HUES64 (cell line): ENCODE measurements around the gene RPS24.

Experiments used
- H3K27ac ChIP-seq: 2 replicates; pipeline ENCODE4 v1.7.0; 2013; ENCODE audit warnings: low read depth, low read length, inconsistent platforms
- H3K27me3 ChIP-seq: 2 replicates; pipeline ENCODE4 v1.6.1; 2013; ENCODE audit warnings: mild to moderate bottlenecking, low read length; ENCODE audit not compliant: insufficient read depth
- H3K36me3 ChIP-seq: 2 replicates; pipeline ENCODE4 v1.6.1; 2013; ENCODE audit warnings: mild to moderate bottlenecking, low read length; ENCODE audit not compliant: insufficient read depth
- H3K4me1 ChIP-seq: 2 replicates; pipeline ENCODE4 v1.6.1; 2013; ENCODE audit warnings: mild to moderate bottlenecking, low read length, moderate library complexity; ENCODE audit not compliant: insufficient read depth
- H3K4me3 ChIP-seq: 2 replicates; pipeline ENCODE4 v1.5.1; 2013; ENCODE audit warnings: mild to moderate bottlenecking, low read length, moderate library complexity
- H3K9ac ChIP-seq: 2 replicates; pipeline ENCODE4 v1.6.1; 2013; ENCODE audit warnings: mild to moderate bottlenecking, low read depth, low read length
- H3K9me3 ChIP-seq: 2 replicates; pipeline ENCODE4 v1.6.1; 2013; ENCODE audit warnings: low read depth, low read length; ENCODE audit not compliant: insufficient read depth
- WGBS: fragments of 150-250, 120-280 bp; methylation state at CpG from one replicate; pipeline ENCODE4 v1.1.7; 2013; ENCODE audit warnings: missing lambda C conversion rate; 5-methylcytosine and 5-hydroxymethylcytosine counted together

The RPS24 gene

GRCh38 chr10:78007172-78007571, 26.5 kb upstream of the RPS24 start:
- H3K36me3 ChIP-seq, result peaks cover 98% of the 10 kb centered on the region
- H3K4me3 ChIP-seq, result no peak overlapping the region
- no peaks in the 10 kb centered on the region for H3K9me3 ChIP-seq
- no peak overlapping the region for H3K27ac ChIP-seq
- no peaks in the 10 kb centered on the region for H3K27me3 ChIP-seq
- 82% methylated on average over 1 of the region's 1 CpG for WGBS
- no peaks in the 10 kb centered on the region for H3K4me1 ChIP-seq
- H3K9ac ChIP-seq, result no peak overlapping the region

- peaks cover 98% of the 10 kb centered on the region for H3K36me3 ChIP-seq
- 92% methylated on average over 6 of the region's 6 CpGs for WGBS
Observed at GRCh38 chr10:78009662-78010061, 24.0 kb upstream of the RPS24 start.

GRCh38 chr10:78010278-78010677, 23.4 kb upstream of the RPS24 start:
- WGBS, result 91% methylated on average over 7 of the region's 7 CpGs
- Histone ChIP-seq H3K9me3 (no peaks in the 10 kb centered on the region), H3K27me3 (no peaks in the 10 kb centered on the region), H3K9ac (no peak overlapping the region), H3K27ac (no peak overlapping the region), H3K36me3 (peaks cover 98% of the 10 kb centered on the region), H3K4me1 (no peaks in the 10 kb centered on the region), H3K4me3 (no peak overlapping the region)

More at GRCh38 chr10:78009662-78010061, 24.0 kb upstream of the RPS24 start:
- Histone ChIP-seq H3K27ac (no peak overlapping the region), H3K27me3 (no peaks in the 10 kb centered on the region), H3K4me1 (no peaks in the 10 kb centered on the region), H3K9ac (no peak overlapping the region), H3K9me3 (no peaks in the 10 kb centered on the region), H3K4me3 (no peak overlapping the region)

GRCh38 chr10:78011065-78011464, 22.6 kb upstream of the RPS24 start:
- Histone ChIP-seq H3K4me1 (no peaks in the 10 kb centered on the region), H3K27me3 (no peaks in the 10 kb centered on the region), H3K27ac (no peak overlapping the region), H3K36me3 (peaks cover 98% of the 10 kb centered on the region), H3K9me3 (no peaks in the 10 kb centered on the region), H3K9ac (no peak overlapping the region), H3K4me3 (no peak overlapping the region)
- WGBS, result 97% methylated on average over 4 of the region's 4 CpGs

- 96% methylated on average over 1 of the region's 1 CpG for WGBS
- Histone ChIP-seq H3K9ac (no peak overlapping the region), H3K36me3 (peaks cover 98% of the 10 kb centered on the region), H3K27ac (no peak overlapping the region), H3K9me3 (no peaks in the 10 kb centered on the region), H3K27me3 (no peaks in the 10 kb centered on the region), H3K4me3 (no peak overlapping the region), H3K4me1 (no peaks in the 10 kb centered on the region)
Observed at GRCh38 chr10:78013564-78013963, 20.1 kb upstream of the RPS24 start.

GRCh38 chr10:78015546-78015945, 18.1 kb upstream of the RPS24 start:
- no peaks in the 10 kb centered on the region for H3K27me3 ChIP-seq
- H3K27ac ChIP-seq, result no peak overlapping the region
- H3K4me3 ChIP-seq, result no peak overlapping the region
- H3K4me1 ChIP-seq, result no peaks in the 10 kb centered on the region
- peaks cover 99% of the 10 kb centered on the region for H3K36me3 ChIP-seq
- 91% methylated on average over 5 of the region's 5 CpGs for WGBS
- H3K9me3 ChIP-seq, result no peaks in the 10 kb centered on the region
- H3K9ac ChIP-seq, result no peak overlapping the region

- peaks cover 99% of the 10 kb centered on the region for H3K36me3 ChIP-seq
- H3K4me1 ChIP-seq, result no peaks in the 10 kb centered on the region
- no peaks in the 10 kb centered on the region for H3K9me3 ChIP-seq
Observed at GRCh38 chr10:78017856-78018255, 15.8 kb upstream of the RPS24 start.

GRCh38 chr10:78019264-78019663, 14.4 kb upstream of the RPS24 start:
- WGBS, result 92% methylated on average over 3 of the region's 3 CpGs
- H3K27me3 ChIP-seq, result no peaks in the 10 kb centered on the region
- H3K4me3 ChIP-seq, result no peak overlapping the region
- no peak overlapping the region for H3K9ac ChIP-seq
- no peaks in the 10 kb centered on the region for H3K4me1 ChIP-seq
- H3K36me3 ChIP-seq, result peaks cover 99% of the 10 kb centered on the region
- H3K27ac ChIP-seq, result no peak overlapping the region
- H3K9me3 ChIP-seq, result no peaks in the 10 kb centered on the region

More at GRCh38 chr10:78017856-78018255, 15.8 kb upstream of the RPS24 start:
- Histone ChIP-seq H3K27me3 (no peaks in the 10 kb centered on the region), H3K4me3 (no peak overlapping the region), H3K9ac (no peak overlapping the region), H3K27ac (no peak overlapping the region)
- WGBS, result 90% methylated on average over 5 of the region's 5 CpGs

- H3K27ac ChIP-seq, result no peak overlapping the region
- no peaks in the 10 kb centered on the region for H3K27me3 ChIP-seq
- peaks cover 99% of the 10 kb centered on the region for H3K36me3 ChIP-seq
- 93% methylated on average over 2 of the region's 2 CpGs for WGBS
- H3K4me1 ChIP-seq, result no peaks in the 10 kb centered on the region
- H3K9ac ChIP-seq, result no peak overlapping the region
- no peaks in the 10 kb centered on the region for H3K9me3 ChIP-seq
- H3K4me3 ChIP-seq, result no peak overlapping the region
Observed at GRCh38 chr10:78021201-78021600, 12.5 kb upstream of the RPS24 start.

- peaks cover 87% of the 10 kb centered on the region for H3K36me3 ChIP-seq
- no peak overlapping the region for H3K9ac ChIP-seq
- no peaks in the 10 kb centered on the region for H3K9me3 ChIP-seq
- no peaks in the 10 kb centered on the region for H3K27me3 ChIP-seq
- no peak overlapping the region for H3K4me3 ChIP-seq
- H3K27ac ChIP-seq, result no peak overlapping the region
- 93% methylated on average over 3 of the region's 3 CpGs for WGBS
- H3K4me1 ChIP-seq, result no peaks in the 10 kb centered on the region; the same call in 1 of the 2 replicates
Observed at GRCh38 chr10:78023741-78024140, 9.9 kb upstream of the RPS24 start.

- Histone ChIP-seq H3K4me3 (no peak overlapping the region), H3K27me3 (no peaks in the 10 kb centered on the region), H3K9me3 (no peaks in the 10 kb centered on the region), H3K9ac (no peak overlapping the region), H3K36me3 (peaks cover 67% of the 10 kb centered on the region), H3K27ac (no peak overlapping the region), H3K4me1 (no peaks in the 10 kb centered on the region; the same call in 1 of the 2 replicates)
- whole genome bisulfite sequencing, result 93% methylated on average over 8 of the region's 8 CpGs
Observed at GRCh38 chr10:78025685-78026364, 7.8 kb upstream of the RPS24 start.
